ENCODE data around the gene RUNX1.

RUNX1 gene

GRCh38 chr21:34850166-34850690, 198.9 kb downstream of the RUNX1 start:
- DNase-seq (ENCODE audit: low read depth in 2 of 2) = no peak

- DNase-seq (ENCODE audit: low read depth in 2 of 2) = peak; percentile 10 to 19
Measured at GRCh38 chr21:34846601-34847112, 202.4 kb downstream of the RUNX1 start.

- DNase-seq (ENCODE audit: low read depth in 2 of 2) = peak; percentile 30 to 37
Measured at GRCh38 chr21:34845521-34846451, 203.3 kb downstream of the RUNX1 start.

- no peak for DNase-seq (ENCODE audit: low read depth in 2 of 2)
Measured at GRCh38 chr21:34844924-34845238, 204.2 kb downstream of the RUNX1 start.

GRCh38 chr21:34844013-34844923, 204.8 kb downstream of the RUNX1 start:
- no peak for DNase-seq (ENCODE audit: low read depth in 2 of 2)

GRCh38 chr21:34843562-34843961, 205.5 kb downstream of the RUNX1 start:
- DNase-seq (ENCODE audit: low read depth in 2 of 2) = no peak

- DNase-seq (ENCODE audit: low read depth in 2 of 2) = no peak
Measured at GRCh38 chr21:34841154-34841553, 207.9 kb downstream of the RUNX1 start.

GRCh38 chr21:34840693-34841092, 208.4 kb downstream of the RUNX1 start:
- DNase-seq (ENCODE audit: low read depth in 2 of 2) = no peak

- DNase-seq (ENCODE audit: low read depth in 2 of 2) = no peak
Measured at GRCh38 chr21:34838956-34839820, 209.9 kb downstream of the RUNX1 start.

- no peak for DNase-seq (ENCODE audit: low read depth in 2 of 2)
Measured at GRCh38 chr21:34836933-34837505, 212.1 kb downstream of the RUNX1 start.

- peak; percentile 89 to 90 for DNase-seq (ENCODE audit: low read depth in 2 of 2)
Measured at GRCh38 chr21:34836103-34836932, 212.8 kb downstream of the RUNX1 start.

GRCh38 chr21:34835526-34835925, 213.6 kb downstream of the RUNX1 start:
- DNase-seq (ENCODE audit: low read depth in 2 of 2) = peak; percentile 53 to 58

GRCh38 chr21:34834852-34835501, 214.1 kb downstream of the RUNX1 start:
- DNase-seq (ENCODE audit: low read depth in 2 of 2) = no peak

GRCh38 chr21:34834290-34834689, 214.8 kb downstream of the RUNX1 start:
- DNase-seq (ENCODE audit: low read depth in 2 of 2) = no peak

- DNase-seq (ENCODE audit: low read depth in 2 of 2) = no peak
Measured at GRCh38 chr21:34833465-34833864, 215.6 kb downstream of the RUNX1 start.

GRCh38 chr21:34830386-34831170, 218.5 kb downstream of the RUNX1 start:
- no peak for DNase-seq (ENCODE audit: low read depth in 2 of 2)

GRCh38 chr21:34827445-34828235, 221.5 kb downstream of the RUNX1 start:
- DNase-seq (ENCODE audit: low read depth in 2 of 2) = no peak

- DNase-seq (ENCODE audit: low read depth in 2 of 2) = no peak
Measured at GRCh38 chr21:34826836-34827235, 222.3 kb downstream of the RUNX1 start.

Measured in fibroblast of skin of left quadriceps (primary cell).